ENCODE data around the gene TPRKB. TPM values are rescaled to one million over a fixed set of nuclear protein-coding genes. Genes with fewer than 3 reads are reported as not detected.
A peak's percentile ranks its signal among the peaks of the same experiment; 100 is the strongest.
"Not testable (repeated sequence)": the region's sequence is repeated elsewhere in the genome, so short reads cannot be mapped to it uniquely, and the experiment has no call there.

Gene TPRKB
- polyA plus RNA-seq, 1 donor (not counting 4 experiments of a cell fraction or from before 2014, with no cell fraction given): 58.4 TPM

DNA sequence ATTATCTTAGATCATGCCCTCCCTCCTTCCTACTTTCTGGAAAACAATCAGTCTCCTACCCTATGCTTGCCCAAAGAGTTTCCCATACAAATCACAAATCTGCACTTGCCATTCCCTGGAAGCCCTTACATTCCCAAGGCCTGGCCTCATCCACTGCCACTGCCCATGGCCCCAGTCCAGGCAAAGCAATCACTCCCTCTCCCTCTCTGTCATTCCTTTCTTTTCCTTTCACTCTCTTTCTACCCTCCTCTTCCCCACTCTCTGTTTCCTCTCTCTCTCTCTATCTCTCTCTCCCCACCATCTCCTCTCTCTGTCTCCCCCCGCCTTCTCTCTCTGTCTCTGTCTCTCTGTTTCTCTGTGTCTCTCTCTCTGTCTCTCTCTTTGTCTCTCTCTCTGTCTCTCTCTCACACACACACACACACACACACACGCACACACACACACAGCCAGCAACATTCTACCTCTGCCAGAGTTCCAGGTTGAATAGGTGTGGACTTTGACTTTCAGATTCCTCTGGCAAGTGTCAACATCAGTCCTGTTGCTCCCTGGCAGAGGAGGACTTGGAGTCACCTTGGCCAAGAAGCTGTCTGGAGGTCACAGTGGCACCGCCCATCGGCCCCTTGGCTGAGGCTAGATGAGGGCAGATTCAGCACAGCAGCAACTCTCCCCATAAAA, 51.2 kb downstream of the TPRKB start:
- FAIRE-seq: no peak
- Histone ChIP-seq H3K4me2 (ENCODE audit: control insufficient read depth, extremely low read depth, insufficient read depth, low read depth, low read length) (no peak overlapping the region), H3K4me1 (ENCODE audit: control insufficient read depth, extremely low read depth, insufficient read depth, low read length) (no peaks in the 10 kb centered on the region), H3K79me2 (ENCODE audit: control insufficient read depth, insufficient read depth, low read length) (no peaks in the 10 kb centered on the region), H3K4me3 (ENCODE audit: control insufficient read depth in 2 of 3, extremely low read depth in 1 of 3, insufficient read depth in 2 of 3, low read depth in 1 of 3, low read length in 3 of 3) (no peak overlapping the region), H4K20me1 (ENCODE audit: control insufficient read depth, extremely low read depth, insufficient read depth, low read length) (no peaks in the 10 kb centered on the region), H2AFZ (ENCODE audit: control insufficient read depth, low read length) (no peak overlapping the region), H3K36me3 (ENCODE audit: control insufficient read depth in 2 of 2, extremely low read depth in 1 of 2, insufficient read depth in 2 of 2, low read length in 2 of 2) (no peaks in the 10 kb centered on the region), H3K9ac (ENCODE audit: control insufficient read depth, extremely low read depth, insufficient read depth, low read length) (no peak overlapping the region), H3K9me3 (ENCODE audit: control insufficient read depth, low read depth, low read length) (no peaks in the 10 kb centered on the region), H3K27me3 (ENCODE audit: control insufficient read depth, extremely low read depth, insufficient read depth, low read length) (no peaks in the 10 kb centered on the region), H3K27ac (ENCODE audit: control insufficient read depth, insufficient read depth, low read length) (no peak overlapping the region), H3K9me1 (ENCODE audit: control insufficient read depth, extremely low read depth, insufficient read depth, low read length) (no peaks in the 10 kb centered on the region)
- no peak for DNase-seq (ENCODE audit: low read depth, low spot score)
- dilution Hi-C loops (cut with MboI; ENCODE audit: extremely low pct_ligation_motif_present, low sequenced_read_pairs): no loop called here
- TF ChIP-seq, protein P1, sequence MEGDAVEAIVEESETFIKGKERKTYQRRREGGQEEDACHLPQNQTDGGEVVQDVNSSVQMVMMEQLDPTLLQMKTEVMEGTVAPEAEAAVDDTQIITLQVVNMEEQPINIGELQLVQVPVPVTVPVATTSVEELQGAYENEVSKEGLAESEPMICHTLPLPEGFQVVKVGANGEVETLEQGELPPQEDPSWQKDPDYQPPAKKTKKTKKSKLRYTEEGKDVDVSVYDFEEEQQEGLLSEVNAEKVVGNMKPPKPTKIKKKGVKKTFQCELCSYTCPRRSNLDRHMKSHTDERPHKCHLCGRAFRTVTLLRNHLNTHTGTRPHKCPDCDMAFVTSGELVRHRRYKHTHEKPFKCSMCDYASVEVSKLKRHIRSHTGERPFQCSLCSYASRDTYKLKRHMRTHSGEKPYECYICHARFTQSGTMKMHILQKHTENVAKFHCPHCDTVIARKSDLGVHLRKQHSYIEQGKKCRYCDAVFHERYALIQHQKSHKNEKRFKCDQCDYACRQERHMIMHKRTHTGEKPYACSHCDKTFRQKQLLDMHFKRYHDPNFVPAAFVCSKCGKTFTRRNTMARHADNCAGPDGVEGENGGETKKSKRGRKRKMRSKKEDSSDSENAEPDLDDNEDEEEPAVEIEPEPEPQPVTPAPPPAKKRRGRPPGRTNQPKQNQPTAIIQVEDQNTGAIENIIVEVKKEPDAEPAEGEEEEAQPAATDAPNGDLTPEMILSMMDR (optimal IDR thresholded peaks at IDR 0.05 in 1 of 3, IDR thresholded peaks at IDR 0.05 in 1 of 3, conservative IDR thresholded peaks at IDR 0.05 in 1 of 3; ENCODE audit: extremely low read depth in 1 of 3, insufficient read depth in 2 of 3, low read length in 3 of 3): no peak
- TF ChIP-seq EZH2 (IDR thresholded peaks at IDR 0.05; ENCODE audit: low read length): no peak

GRCh38 chr2:73684905-73685304, 52.2 kb downstream of the TPRKB start:
- H3K9ac ChIP-seq (ENCODE audit: control insufficient read depth, extremely low read depth, insufficient read depth, low read length); H3K4me3 ChIP-seq (ENCODE audit: control insufficient read depth in 2 of 3, extremely low read depth in 1 of 3, insufficient read depth in 2 of 3, low read depth in 1 of 3, low read length in 3 of 3); FAIRE-seq; dilution Hi-C loops (cut with MboI; ENCODE audit: extremely low pct_ligation_motif_present, low sequenced_read_pairs); DNase-seq (ENCODE audit: low read depth, low spot score); H4K20me1 ChIP-seq (ENCODE audit: control insufficient read depth, extremely low read depth, insufficient read depth, low read length); H3K9me3 ChIP-seq (ENCODE audit: control insufficient read depth, low read depth, low read length); H2AFZ ChIP-seq (ENCODE audit: control insufficient read depth, low read length); H3K36me3 ChIP-seq (ENCODE audit: control insufficient read depth in 2 of 2, extremely low read depth in 1 of 2, insufficient read depth in 2 of 2, low read length in 2 of 2); H3K27ac ChIP-seq (ENCODE audit: control insufficient read depth, insufficient read depth, low read length); H3K79me2 ChIP-seq (ENCODE audit: control insufficient read depth, insufficient read depth, low read length); H3K9me1 ChIP-seq (ENCODE audit: control insufficient read depth, extremely low read depth, insufficient read depth, low read length); H3K4me1 ChIP-seq (ENCODE audit: control insufficient read depth, extremely low read depth, insufficient read depth, low read length); H3K4me2 ChIP-seq (ENCODE audit: control insufficient read depth, extremely low read depth, insufficient read depth, low read depth, low read length); H3K27me3 ChIP-seq (ENCODE audit: control insufficient read depth, extremely low read depth, insufficient read depth, low read length): not testable (repeated sequence)
- TF ChIP-seq, protein P1 (optimal IDR thresholded peaks at IDR 0.05 in 1 of 3, IDR thresholded peaks at IDR 0.05 in 1 of 3, conservative IDR thresholded peaks at IDR 0.05 in 1 of 3; ENCODE audit: extremely low read depth in 1 of 3, insufficient read depth in 2 of 3, low read length in 3 of 3): peak in 1 of 3 experiments; percentile 7

GRCh38 chr2:73684325-73684724, 52.8 kb downstream of the TPRKB start:
- H3K79me2 ChIP-seq (ENCODE audit: control insufficient read depth, insufficient read depth, low read length); H3K9ac ChIP-seq (ENCODE audit: control insufficient read depth, extremely low read depth, insufficient read depth, low read length); H3K27ac ChIP-seq (ENCODE audit: control insufficient read depth, insufficient read depth, low read length); H4K20me1 ChIP-seq (ENCODE audit: control insufficient read depth, extremely low read depth, insufficient read depth, low read length); H3K4me3 ChIP-seq (ENCODE audit: control insufficient read depth in 2 of 3, extremely low read depth in 1 of 3, insufficient read depth in 2 of 3, low read depth in 1 of 3, low read length in 3 of 3); H3K36me3 ChIP-seq (ENCODE audit: control insufficient read depth in 2 of 2, extremely low read depth in 1 of 2, insufficient read depth in 2 of 2, low read length in 2 of 2); H3K9me3 ChIP-seq (ENCODE audit: control insufficient read depth, low read depth, low read length); DNase-seq (ENCODE audit: low read depth, low spot score); H3K4me2 ChIP-seq (ENCODE audit: control insufficient read depth, extremely low read depth, insufficient read depth, low read depth, low read length); H3K27me3 ChIP-seq (ENCODE audit: control insufficient read depth, extremely low read depth, insufficient read depth, low read length); dilution Hi-C loops (cut with MboI; ENCODE audit: extremely low pct_ligation_motif_present, low sequenced_read_pairs); H3K4me1 ChIP-seq (ENCODE audit: control insufficient read depth, extremely low read depth, insufficient read depth, low read length); H3K9me1 ChIP-seq (ENCODE audit: control insufficient read depth, extremely low read depth, insufficient read depth, low read length); H2AFZ ChIP-seq (ENCODE audit: control insufficient read depth, low read length); FAIRE-seq: not testable (repeated sequence)
